Measurements from ENCODE around the gene ZNF618. TPM values are rescaled to one million over a fixed set of nuclear protein-coding genes. Genes with fewer than 3 reads are reported as not detected.

ZNF618 gene
- total and polyA plus RNA-seq, 7 donors, result 0.92 to 8.0 (median 2.3) TPM

GRCh38 chr9:114086607-114087006 is 210.5 kb downstream of the ZNF618 start:
- H3K27ac ChIP-seq, result no peak overlapping the region
- WGBS, 2 donors, result 90 to 91% methylated on average over 4 of the region's 4 CpGs
- TF ChIP-seq EP300 (IDR thresholded peaks at IDR 0.05), result no peak
- no peak for TF ChIP-seq POLR2AphosphoS5 (IDR thresholded peaks at IDR 0.05)
- no peak for TF ChIP-seq POLR2A (IDR thresholded peaks at IDR 0.05)
- TF ChIP-seq, protein P1, sequence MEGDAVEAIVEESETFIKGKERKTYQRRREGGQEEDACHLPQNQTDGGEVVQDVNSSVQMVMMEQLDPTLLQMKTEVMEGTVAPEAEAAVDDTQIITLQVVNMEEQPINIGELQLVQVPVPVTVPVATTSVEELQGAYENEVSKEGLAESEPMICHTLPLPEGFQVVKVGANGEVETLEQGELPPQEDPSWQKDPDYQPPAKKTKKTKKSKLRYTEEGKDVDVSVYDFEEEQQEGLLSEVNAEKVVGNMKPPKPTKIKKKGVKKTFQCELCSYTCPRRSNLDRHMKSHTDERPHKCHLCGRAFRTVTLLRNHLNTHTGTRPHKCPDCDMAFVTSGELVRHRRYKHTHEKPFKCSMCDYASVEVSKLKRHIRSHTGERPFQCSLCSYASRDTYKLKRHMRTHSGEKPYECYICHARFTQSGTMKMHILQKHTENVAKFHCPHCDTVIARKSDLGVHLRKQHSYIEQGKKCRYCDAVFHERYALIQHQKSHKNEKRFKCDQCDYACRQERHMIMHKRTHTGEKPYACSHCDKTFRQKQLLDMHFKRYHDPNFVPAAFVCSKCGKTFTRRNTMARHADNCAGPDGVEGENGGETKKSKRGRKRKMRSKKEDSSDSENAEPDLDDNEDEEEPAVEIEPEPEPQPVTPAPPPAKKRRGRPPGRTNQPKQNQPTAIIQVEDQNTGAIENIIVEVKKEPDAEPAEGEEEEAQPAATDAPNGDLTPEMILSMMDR (IDR thresholded peaks at IDR 0.05), result no peak
- H3K27me3 ChIP-seq, result no peaks in the 10 kb centered on the region
- H3K36me3 ChIP-seq, result no peaks in the 10 kb centered on the region
- H3K9me3 ChIP-seq, result no peaks in the 10 kb centered on the region
- H3K4me3 ChIP-seq, result no peak overlapping the region
- no peaks in the 10 kb centered on the region for H3K4me1 ChIP-seq
- peak; percentile 34 for DNase-seq
- intact Hi-C loops (cut with DNase I), result no loop called here

DNA sequence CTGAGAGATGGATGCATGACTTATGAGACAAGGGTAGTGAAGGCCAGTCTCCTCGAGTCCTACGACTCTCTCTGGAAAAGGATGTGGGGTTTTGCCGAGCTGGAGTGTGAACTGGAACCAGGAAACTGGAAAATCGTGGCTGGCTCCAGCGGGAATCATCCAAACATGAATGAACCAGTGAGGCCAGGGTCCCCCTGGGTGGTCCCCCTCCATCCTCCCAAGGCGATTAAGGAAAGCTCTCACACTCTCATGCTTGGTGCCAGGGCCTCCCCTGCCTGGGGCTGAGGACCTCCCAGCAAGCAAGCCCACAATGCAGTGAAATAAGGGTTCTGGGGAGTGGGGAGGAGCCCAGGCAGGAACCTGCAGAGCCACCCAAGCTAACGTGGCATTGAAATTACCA is 211.6 kb downstream of the ZNF618 start:
- 71 to 73% methylated on average over 7 of the region's 7 CpGs for WGBS, 2 donors
- H3K27me3 ChIP-seq, result no peaks in the 10 kb centered on the region
- TF ChIP-seq EP300 (IDR thresholded peaks at IDR 0.05) (no peak), POLR2AphosphoS5 (IDR thresholded peaks at IDR 0.05) (no peak), POLR2A (IDR thresholded peaks at IDR 0.05) (no peak)
- TF ChIP-seq, protein P1 (IDR thresholded peaks at IDR 0.05), result no peak
- no peaks in the 10 kb centered on the region for H3K9me3 ChIP-seq
- H3K27ac ChIP-seq, result no peak overlapping the region
- no peaks in the 10 kb centered on the region for H3K36me3 ChIP-seq
- intact Hi-C loops (cut with DNase I), result no loop called here
- peak; percentile 30 for DNase-seq
- H3K4me1 ChIP-seq, result no peaks in the 10 kb centered on the region
- no peak overlapping the region for H3K4me3 ChIP-seq

DNA sequence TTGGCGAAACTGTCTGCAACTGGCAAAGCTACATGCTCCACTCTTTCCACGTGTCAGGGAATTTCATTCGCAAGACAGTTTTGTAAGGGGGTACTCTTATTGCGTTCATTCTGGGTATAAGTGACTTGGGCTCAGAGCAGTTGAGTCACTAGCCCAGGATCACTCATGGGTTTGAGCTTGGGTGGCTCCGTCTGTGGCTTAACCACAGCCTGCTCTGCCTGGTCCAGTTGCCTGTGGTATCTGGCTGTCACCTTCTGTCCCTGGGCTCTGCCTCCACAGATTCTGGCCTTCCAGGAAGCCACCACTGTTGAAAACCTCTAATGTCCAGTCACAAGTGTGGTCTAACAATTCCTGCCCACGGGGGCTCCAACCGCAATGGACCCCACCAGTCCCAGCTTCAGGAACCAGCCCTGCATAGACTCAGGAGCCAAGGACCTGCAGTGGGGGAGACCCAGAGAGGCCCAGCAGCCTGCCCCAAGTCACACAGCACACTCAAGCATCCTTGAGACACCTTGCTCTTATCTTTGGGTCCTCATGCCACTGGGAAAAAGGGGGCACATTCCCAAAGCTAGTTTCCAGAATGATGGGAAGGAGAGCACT is 212.6 kb downstream of the ZNF618 start:
- H3K27me3 ChIP-seq, result peaks cover 0 to 3% (median 0%) of the 10 kb centered on the region in 3 donors
- H3K36me3 ChIP-seq, result no peaks in the 10 kb centered on the region
- no peaks in the 10 kb centered on the region for H3K9me3 ChIP-seq
- H3K27ac ChIP-seq, result no peak overlapping the region
- H3K4me3 ChIP-seq, result no peak overlapping the region
- no peak for TF ChIP-seq POLR2AphosphoS5 (IDR thresholded peaks at IDR 0.05)
- TF ChIP-seq EP300 (IDR thresholded peaks at IDR 0.05), result no peak
- TF ChIP-seq, protein P1 (IDR thresholded peaks at IDR 0.05), result no peak
- no peak for TF ChIP-seq POLR2A (IDR thresholded peaks at IDR 0.05)
- DNase-seq, result peak; percentile 32
- H3K4me1 ChIP-seq, result no peaks in the 10 kb centered on the region
- 82 to 91% methylated on average over 7 of the region's 7 CpGs for WGBS, 2 donors
- intact Hi-C loops (cut with DNase I), result no loop called here

- H3K27ac ChIP-seq, result no peak overlapping the region
- DNase-seq, result peak; percentile 44
- no peak for TF ChIP-seq POLR2AphosphoS5 (IDR thresholded peaks at IDR 0.05)
- no peak for TF ChIP-seq POLR2A (IDR thresholded peaks at IDR 0.05)
- no peak for TF ChIP-seq EP300 (IDR thresholded peaks at IDR 0.05)
- TF ChIP-seq, protein P1 (IDR thresholded peaks at IDR 0.05), result no peak
- H3K4me1 ChIP-seq, result no peaks in the 10 kb centered on the region
- intact Hi-C loops (cut with DNase I), result no loop called here
- no peaks in the 10 kb centered on the region for H3K9me3 ChIP-seq
- no peak overlapping the region for H3K4me3 ChIP-seq
- no peaks in the 10 kb centered on the region for H3K36me3 ChIP-seq
- WGBS, 2 donors, result 90 to 92% methylated on average over 4 of the region's 4 CpGs
- H3K27me3 ChIP-seq, result peaks cover 0 to 3% (median 0%) of the 10 kb centered on the region in 3 donors
Measured at GRCh38 chr9:114089206-114089840, 213.2 kb downstream of the ZNF618 start.
